ENCODE measurements around the gene SPATA9. TPM values are rescaled to one million over a fixed set of nuclear protein-coding genes. Genes with fewer than 3 reads are reported as not detected.
A peak's percentile ranks its signal among the peaks of the same experiment; 100 is the strongest.

SPATA9 gene
- total and polyA plus RNA-seq, 2 of the 13 experiments (the other 11 are each of a cell fraction or from before 2014, with no cell fraction given), result not detected

DNA sequence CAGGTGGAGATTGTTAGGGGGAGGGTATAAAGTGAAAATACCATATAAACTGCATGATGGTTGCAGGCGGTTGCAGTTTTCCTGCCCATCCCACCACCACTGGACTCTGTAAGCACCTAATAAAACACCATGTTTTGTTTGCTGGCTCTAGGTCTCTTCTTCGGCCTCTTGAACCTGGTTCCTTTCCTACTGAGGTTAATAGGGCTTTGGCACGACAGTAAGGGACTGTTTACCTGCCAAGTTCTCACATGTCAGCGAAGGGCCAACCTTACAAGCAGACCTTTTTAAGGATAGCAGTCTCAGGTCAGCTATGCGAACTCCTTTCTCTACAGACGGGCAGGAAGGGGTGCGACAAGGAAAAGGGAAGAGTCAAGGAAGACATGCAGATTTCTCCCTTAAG lies 39.6 kb downstream of the SPATA9 start:
- Histone ChIP-seq H2AFZ (ENCODE audit: low read length) (no peak overlapping the region), H3K27me3 (ENCODE audit: control insufficient read depth in 1 of 2, insufficient read depth in 2 of 2, low read length in 2 of 2) (no peaks in the 10 kb centered on the region; a peak in 1 of 5 replicates), H3K4me2 (ENCODE audit: low read depth, low read length) (0 out of 2 replicates have a peak overlapping the region, but pooled peaks have one; percentile 16), H3K4me3 (replicated peaks in 1 of 3; ENCODE audit: insufficient read depth in 1 of 3, low read depth in 2 of 3, low read length in 3 of 3) (no peak overlapping the region), H3K36me3 (replicated peaks in 1 of 2; ENCODE audit: control insufficient read depth in 1 of 2, insufficient read depth in 2 of 2, low read length in 2 of 2) (no peaks in the 10 kb centered on the region), H4K20me1 (ENCODE audit: insufficient read depth, low read length) (no peaks in the 10 kb centered on the region), H3K9ac (ENCODE audit: insufficient read depth, low read depth, low read length) (no peak overlapping the region), H3K79me2 (ENCODE audit: insufficient read depth, low read length) (no peaks in the 10 kb centered on the region), H3K27ac (ENCODE audit: extremely low read length, insufficient read depth, low read length) (no peak overlapping the region), H3K4me1 (ENCODE audit: insufficient read depth, low read length) (peaks cover 66% of the 10 kb centered on the region), H3K9me3 (ENCODE audit: low read length) (no peaks in the 10 kb centered on the region)
- FAIRE-seq (no peak), DNase-seq (ENCODE audit: low spot score) (no peak), ATAC-seq (no peak)
- intact Hi-C loops (cut with micrococcal nuclease; ENCODE audit: unreplicated experiment) (loop anchor here (10.0 kb wide), 3 partner anchors 88 to 952 kb away; partner anchors contain the start of genes ARSK and SKIC3), in situ Hi-C loops (cut with HindIII; ENCODE audit: extremely low pct_ligation_motif_present, low pct_unique_long_range_greater_than_20kb) (loop anchor here (5.0 to 25.0 kb wide), 2 partner anchors 199 to 694 kb away; no protein-coding TSS in a partner anchor)
- CTCF ChIA-PET (ENCODE audit: low intra/inter-chr PET ratio, low total read pairs), result no interaction called here
- no TSS peak for BruUV-seq (replicated peaks)
- 44% methylated on average over 7 of the region's 7 CpGs for WGBS (ENCODE audit: low lambda C conversion rate)
- POLR2A ChIA-PET, result no interaction called here
- TF ChIP-seq, protein P1, sequence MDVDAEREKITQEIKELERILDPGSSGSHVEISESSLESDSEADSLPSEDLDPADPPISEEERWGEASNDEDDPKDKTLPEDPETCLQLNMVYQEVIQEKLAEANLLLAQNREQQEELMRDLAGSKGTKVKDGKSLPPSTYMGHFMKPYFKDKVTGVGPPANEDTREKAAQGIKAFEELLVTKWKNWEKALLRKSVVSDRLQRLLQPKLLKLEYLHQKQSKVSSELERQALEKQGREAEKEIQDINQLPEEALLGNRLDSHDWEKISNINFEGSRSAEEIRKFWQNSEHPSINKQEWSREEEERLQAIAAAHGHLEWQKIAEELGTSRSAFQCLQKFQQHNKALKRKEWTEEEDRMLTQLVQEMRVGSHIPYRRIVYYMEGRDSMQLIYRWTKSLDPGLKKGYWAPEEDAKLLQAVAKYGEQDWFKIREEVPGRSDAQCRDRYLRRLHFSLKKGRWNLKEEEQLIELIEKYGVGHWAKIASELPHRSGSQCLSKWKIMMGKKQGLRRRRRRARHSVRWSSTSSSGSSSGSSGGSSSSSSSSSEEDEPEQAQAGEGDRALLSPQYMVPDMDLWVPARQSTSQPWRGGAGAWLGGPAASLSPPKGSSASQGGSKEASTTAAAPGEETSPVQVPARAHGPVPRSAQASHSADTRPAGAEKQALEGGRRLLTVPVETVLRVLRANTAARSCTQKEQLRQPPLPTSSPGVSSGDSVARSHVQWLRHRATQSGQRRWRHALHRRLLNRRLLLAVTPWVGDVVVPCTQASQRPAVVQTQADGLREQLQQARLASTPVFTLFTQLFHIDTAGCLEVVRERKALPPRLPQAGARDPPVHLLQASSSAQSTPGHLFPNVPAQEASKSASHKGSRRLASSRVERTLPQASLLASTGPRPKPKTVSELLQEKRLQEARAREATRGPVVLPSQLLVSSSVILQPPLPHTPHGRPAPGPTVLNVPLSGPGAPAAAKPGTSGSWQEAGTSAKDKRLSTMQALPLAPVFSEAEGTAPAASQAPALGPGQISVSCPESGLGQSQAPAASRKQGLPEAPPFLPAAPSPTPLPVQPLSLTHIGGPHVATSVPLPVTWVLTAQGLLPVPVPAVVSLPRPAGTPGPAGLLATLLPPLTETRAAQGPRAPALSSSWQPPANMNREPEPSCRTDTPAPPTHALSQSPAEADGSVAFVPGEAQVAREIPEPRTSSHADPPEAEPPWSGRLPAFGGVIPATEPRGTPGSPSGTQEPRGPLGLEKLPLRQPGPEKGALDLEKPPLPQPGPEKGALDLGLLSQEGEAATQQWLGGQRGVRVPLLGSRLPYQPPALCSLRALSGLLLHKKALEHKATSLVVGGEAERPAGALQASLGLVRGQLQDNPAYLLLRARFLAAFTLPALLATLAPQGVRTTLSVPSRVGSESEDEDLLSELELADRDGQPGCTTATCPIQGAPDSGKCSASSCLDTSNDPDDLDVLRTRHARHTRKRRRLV (CRISPR knock-in tag; IDR thresholded peaks at IDR 0.05), result no peak
- TF ChIP-seq ARNT2 (CRISPR knock-in tag; IDR thresholded peaks at IDR 0.05; ENCODE audit: low read depth) (no peak), PTBP1 (IDR thresholded peaks at IDR 0.05; ENCODE audit: low read depth, low read length, poor library complexity, severe bottlenecking) (no peak), RAD21 (CRISPR knock-in tag; IDR thresholded peaks at IDR 0.05) (no peak), ZFP90 (CRISPR knock-in tag; IDR thresholded peaks at IDR 0.05; ENCODE audit: borderline replicate concordance) (no peak), PRMT3 (CRISPR knock-in tag; IDR thresholded peaks at IDR 0.05; ENCODE audit: borderline replicate concordance, low read depth) (no peak), ZNF562 (CRISPR knock-in tag; IDR thresholded peaks at IDR 0.05; ENCODE audit: borderline replicate concordance) (no peak), SIN3A (IDR thresholded peaks at IDR 0.05; ENCODE audit: borderline replicate concordance, low read depth, low read length) (no peak), ZNF329 (CRISPR knock-in tag; IDR thresholded peaks at IDR 0.05; ENCODE audit: low read depth) (no peak), ZNF672 (CRISPR knock-in tag; IDR thresholded peaks at IDR 0.05) (no peak), CHD2 (IDR thresholded peaks at IDR 0.05; ENCODE audit: low read depth, low read length) (no peak), ZNF709 (CRISPR knock-in tag; IDR thresholded peaks at IDR 0.05) (no peak), ZNF747 (CRISPR knock-in tag; IDR thresholded peaks at IDR 0.05; ENCODE audit: borderline replicate concordance) (no peak)
- TF ChIP-seq, protein P2, sequence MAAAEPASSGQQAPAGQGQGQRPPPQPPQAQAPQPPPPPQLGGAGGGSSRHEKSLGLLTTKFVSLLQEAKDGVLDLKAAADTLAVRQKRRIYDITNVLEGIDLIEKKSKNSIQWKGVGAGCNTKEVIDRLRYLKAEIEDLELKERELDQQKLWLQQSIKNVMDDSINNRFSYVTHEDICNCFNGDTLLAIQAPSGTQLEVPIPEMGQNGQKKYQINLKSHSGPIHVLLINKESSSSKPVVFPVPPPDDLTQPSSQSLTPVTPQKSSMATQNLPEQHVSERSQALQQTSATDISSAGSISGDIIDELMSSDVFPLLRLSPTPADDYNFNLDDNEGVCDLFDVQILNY (CRISPR knock-in tag; conservative IDR thresholded peaks at IDR 0.05), result no peak
- TF ChIP-seq, protein P3, sequence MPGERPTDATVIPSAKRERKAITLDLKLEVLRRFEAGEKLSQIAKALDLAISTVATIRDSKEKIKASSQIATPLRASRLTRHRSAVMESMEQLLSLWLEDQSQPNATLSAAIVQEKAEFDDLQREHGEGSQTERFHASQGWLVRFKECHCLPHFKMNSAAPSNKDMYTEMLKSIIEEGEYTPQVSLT (CRISPR knock-in tag; IDR thresholded peaks at IDR 0.05; ENCODE audit: borderline replicate concordance, low read depth), result no peak
- TF ChIP-seq, protein P4, sequence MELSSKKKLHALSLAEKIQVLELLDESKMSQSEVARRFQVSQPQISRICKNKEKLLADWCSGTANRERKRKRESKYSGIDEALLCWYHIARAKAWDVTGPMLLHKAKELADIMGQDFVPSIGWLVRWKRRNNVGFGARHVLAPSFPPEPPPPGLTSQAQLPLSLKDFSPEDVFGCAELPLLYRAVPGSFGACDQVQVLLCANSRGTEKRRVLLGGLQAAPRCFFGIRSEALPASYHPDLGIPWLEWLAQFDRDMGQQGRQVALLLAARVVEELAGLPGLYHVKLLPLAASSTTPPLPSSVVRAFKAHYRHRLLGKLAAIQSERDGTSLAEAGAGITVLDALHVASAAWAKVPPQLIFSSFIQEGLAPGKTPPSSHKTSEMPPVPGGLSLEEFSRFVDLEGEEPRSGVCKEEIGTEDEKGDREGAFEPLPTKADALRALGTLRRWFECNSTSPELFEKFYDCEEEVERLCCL (CRISPR knock-in tag; IDR thresholded peaks at IDR 0.05; ENCODE audit: borderline replicate concordance), result no peak
- TF ChIP-seq, protein P5, sequence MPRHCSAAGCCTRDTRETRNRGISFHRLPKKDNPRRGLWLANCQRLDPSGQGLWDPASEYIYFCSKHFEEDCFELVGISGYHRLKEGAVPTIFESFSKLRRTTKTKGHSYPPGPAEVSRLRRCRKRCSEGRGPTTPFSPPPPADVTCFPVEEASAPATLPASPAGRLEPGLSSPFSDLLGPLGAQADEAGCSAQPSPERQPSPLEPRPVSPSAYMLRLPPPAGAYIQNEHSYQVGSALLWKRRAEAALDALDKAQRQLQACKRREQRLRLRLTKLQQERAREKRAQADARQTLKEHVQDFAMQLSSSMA (CRISPR knock-in tag; IDR thresholded peaks at IDR 0.05), result no peak
